Fibroblast of the aortic adventitia (primary cell): ENCODE data around the gene MALSU1. TPM values are rescaled to one million over a fixed set of nuclear protein-coding genes. Genes with fewer than 3 reads are reported as not detected.
A peak's percentile ranks its signal among the peaks of the same experiment; 100 is the strongest.

ENCODE experiments used
- DNase-seq: peaks from one replicate; pipeline ENCODE4 v3.0.0-alpha.2; 2010; ENCODE audit warnings: low read depth
- H3K4me3 ChIP-seq: 2 replicates; pipeline ENCODE4 v1.5.1; 2011; ENCODE audit warnings: low read depth, mild to moderate bottlenecking, control low read depth, low read length, moderate library complexity
- total RNA-seq: library from RNA; depleted of rRNA; stranded (reverse); fragments of >200 nt; gene quantifications from 2 replicates; pipeline ENCODE4 v1.2.3, GENCODE V29; 2012; ENCODE audit warnings: low replicate concordance
- TF ChIP-seq, protein P1 (sequence below): IDR thresholded peaks from 2 replicates; pipeline ENCODE4 v1.5.1; 2011; ENCODE audit warnings: mild to moderate bottlenecking, low read length, control low read depth, inconsistent platforms; ENCODE audit not compliant: insufficient read depth

MALSU1 gene
- total RNA-seq, 1 donor = 55.2 TPM

DNA sequence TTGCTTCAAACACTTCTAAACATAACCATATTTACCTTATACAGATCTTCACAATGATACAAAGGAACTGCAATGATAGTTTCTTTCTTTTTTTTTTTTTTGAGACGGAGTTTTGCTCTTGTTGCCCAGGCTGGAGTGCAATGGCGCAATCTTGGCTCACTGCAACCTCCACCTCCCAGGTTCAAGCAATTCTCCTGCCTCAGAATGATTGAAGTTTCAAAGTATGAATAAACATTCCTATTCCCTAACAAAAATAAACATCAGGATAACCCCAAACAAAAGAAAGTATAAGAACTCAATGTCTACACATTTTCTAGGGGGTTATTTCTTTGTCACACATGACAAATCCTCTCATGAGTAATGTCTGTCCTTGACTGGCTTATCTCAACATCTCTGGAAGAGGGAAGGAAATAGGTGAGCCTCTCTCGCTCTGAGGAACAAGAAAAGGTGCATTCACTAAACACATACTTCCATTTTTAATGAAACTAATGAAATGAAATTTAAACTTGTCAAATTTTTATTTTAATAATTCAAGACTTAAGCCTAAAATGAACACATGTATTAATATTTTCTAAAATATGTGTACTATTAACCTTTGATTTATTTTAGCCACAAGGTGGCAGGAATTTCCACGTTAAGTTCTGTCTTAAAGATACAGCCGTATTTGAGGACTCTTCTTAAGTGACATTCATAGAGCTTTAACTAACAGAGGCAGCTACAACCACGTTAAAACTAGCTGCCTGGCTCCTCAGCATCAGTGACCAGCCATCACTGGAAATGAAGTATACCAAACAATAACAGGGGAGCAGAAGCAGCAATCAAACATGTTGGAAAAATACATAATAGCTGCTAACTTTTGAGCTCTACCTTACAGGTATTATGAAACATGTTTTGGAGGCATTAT is 58.3 kb downstream of the MALSU1 start:
- no peak overlapping the region for H3K4me3 ChIP-seq
- DNase-seq = peak; percentile 76

DNA sequence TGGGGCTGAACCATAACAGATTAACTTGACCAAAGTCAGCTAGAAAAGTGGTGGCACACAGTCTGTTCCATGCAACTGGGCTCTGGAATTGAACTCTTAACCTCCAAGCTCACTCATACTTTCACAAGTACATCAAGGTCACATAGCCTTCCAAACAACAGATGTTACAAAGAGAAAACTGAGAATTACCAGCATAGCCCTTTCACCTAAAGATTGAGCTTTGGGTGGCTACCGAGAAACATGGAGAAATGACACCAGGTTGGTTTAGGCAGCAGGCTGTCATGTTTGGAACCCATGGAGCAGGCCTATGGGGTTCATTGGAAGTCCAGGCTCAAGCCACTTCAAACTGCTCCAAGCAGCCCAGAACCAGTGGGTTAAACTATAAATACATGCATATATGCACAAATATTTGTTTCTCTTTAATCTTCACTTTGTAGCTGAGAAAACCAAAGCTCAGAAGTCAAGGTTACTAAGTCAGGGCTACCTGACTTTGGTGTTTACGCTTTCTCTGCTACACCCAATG is 59.1 kb downstream of the MALSU1 start:
- H3K4me3 ChIP-seq = no peak overlapping the region
- TF ChIP-seq, protein P1, sequence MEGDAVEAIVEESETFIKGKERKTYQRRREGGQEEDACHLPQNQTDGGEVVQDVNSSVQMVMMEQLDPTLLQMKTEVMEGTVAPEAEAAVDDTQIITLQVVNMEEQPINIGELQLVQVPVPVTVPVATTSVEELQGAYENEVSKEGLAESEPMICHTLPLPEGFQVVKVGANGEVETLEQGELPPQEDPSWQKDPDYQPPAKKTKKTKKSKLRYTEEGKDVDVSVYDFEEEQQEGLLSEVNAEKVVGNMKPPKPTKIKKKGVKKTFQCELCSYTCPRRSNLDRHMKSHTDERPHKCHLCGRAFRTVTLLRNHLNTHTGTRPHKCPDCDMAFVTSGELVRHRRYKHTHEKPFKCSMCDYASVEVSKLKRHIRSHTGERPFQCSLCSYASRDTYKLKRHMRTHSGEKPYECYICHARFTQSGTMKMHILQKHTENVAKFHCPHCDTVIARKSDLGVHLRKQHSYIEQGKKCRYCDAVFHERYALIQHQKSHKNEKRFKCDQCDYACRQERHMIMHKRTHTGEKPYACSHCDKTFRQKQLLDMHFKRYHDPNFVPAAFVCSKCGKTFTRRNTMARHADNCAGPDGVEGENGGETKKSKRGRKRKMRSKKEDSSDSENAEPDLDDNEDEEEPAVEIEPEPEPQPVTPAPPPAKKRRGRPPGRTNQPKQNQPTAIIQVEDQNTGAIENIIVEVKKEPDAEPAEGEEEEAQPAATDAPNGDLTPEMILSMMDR = no peak
- no peak for DNase-seq

More for the DNA sequence above, 58.3 kb downstream of the MALSU1 start:
- TF ChIP-seq, protein P1 = peak; percentile 24

Other genes starting within 250 kb of the MALSU1 start
- 28.5 and 152 TPM in 2 replicates for gene KLHL7, start 193.6 kb upstream of the MALSU1 start, total RNA-seq
- 13.4 and 27.6 TPM in 2 replicates for gene NUP42, start 117.3 kb upstream of the MALSU1 start, total RNA-seq
- 479 and 525 TPM in 2 replicates for gene GPNMB, start 52.6 kb upstream of the MALSU1 start, total RNA-seq
- 2.9 and 116 TPM in 2 replicates for gene IGF2BP3, start 171.2 kb downstream of the MALSU1 start, total RNA-seq
- 34.8 and 48.0 TPM in 2 replicates for gene TRA2A, start 232.6 kb downstream of the MALSU1 start, total RNA-seq